GM12872 (cell line): ENCODE results near the gene SPZ1.
A peak's percentile ranks its signal among the peaks of the same experiment; 100 is the strongest.

Experiments
- CTCF ChIP-seq: IDR thresholded peaks from 3 replicates; pipeline ENCODE4 v1.5.1; 2011; ENCODE audit warnings: low read depth, mild to moderate bottlenecking, low read length, moderate library complexity; ENCODE audit not compliant: insufficient read depth

The SPZ1 gene

GRCh38 chr5:80341016-80341775 lies 21.4 kb downstream of the SPZ1 start:
- no peak for TF ChIP-seq CTCF

- TF ChIP-seq CTCF, result no peak
Measured at GRCh38 chr5:80343067-80343466, 23.3 kb downstream of the SPZ1 start.

GRCh38 chr5:80346055-80346454 lies 26.3 kb downstream of the SPZ1 start:
- peak; percentile 71 for TF ChIP-seq CTCF

- no peak for TF ChIP-seq CTCF
Measured at GRCh38 chr5:80348171-80348570, 28.4 kb downstream of the SPZ1 start.

- TF ChIP-seq CTCF, result no peak
Measured at GRCh38 chr5:80355686-80356085, 35.9 kb downstream of the SPZ1 start.

- no peak for TF ChIP-seq CTCF
Measured at GRCh38 chr5:80357671-80358070, 37.9 kb downstream of the SPZ1 start.

GRCh38 chr5:80360914-80361444 lies 41.2 kb downstream of the SPZ1 start:
- no peak for TF ChIP-seq CTCF
